NCI-H82 treated with DMSO at 0.1 percent for 48 hours (cell line): ENCODE measurements around the gene CBARP.
A peak's percentile ranks its signal among the peaks of the same experiment; 100 is the strongest.

Experiments
- DNase-seq: peaks from one replicate; lab custom pipeline; 2025; ENCODE audit not compliant: unreplicated experiment; lab: John Stamatoyannopoulos, UW

Gene CBARP

DNA sequence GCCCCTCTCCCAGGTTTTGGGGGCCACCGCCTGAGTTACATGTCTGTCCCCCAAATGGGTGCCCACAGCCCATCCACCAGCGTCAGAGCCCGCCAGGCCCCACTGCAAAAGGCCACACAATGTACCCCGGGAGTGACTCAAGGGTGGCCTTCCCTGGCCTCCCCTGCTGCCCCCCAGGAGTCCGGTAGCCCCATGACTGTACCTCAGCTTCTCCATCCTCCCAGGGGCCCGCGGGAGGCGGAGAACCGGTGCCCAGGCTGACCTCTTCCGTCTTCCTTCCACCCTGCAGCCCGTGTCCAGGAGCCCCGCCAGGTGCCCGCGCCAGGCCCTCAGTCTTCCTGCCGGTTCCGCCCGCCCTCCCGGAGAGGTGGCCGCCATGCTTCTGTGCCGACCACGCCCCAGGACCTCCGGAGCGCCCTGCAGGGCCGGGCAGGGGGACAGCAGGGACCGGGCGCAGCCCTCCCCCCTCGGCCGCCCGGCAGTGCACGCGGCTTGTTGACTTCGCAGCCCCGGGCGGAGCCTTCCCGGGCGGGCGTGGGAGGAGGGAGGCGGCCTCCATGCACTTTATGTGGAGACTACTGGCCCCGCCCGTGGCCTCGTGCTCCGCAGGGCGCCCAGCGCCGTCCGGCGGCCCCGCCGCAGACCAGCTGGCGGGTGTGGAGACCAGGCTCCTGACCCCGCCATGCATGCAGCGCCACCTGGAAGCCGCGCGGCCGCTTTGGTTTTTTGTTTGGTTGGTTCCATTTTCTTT is 10.3 kb downstream of the CBARP start:
- no peak for DNase-seq

DNA sequence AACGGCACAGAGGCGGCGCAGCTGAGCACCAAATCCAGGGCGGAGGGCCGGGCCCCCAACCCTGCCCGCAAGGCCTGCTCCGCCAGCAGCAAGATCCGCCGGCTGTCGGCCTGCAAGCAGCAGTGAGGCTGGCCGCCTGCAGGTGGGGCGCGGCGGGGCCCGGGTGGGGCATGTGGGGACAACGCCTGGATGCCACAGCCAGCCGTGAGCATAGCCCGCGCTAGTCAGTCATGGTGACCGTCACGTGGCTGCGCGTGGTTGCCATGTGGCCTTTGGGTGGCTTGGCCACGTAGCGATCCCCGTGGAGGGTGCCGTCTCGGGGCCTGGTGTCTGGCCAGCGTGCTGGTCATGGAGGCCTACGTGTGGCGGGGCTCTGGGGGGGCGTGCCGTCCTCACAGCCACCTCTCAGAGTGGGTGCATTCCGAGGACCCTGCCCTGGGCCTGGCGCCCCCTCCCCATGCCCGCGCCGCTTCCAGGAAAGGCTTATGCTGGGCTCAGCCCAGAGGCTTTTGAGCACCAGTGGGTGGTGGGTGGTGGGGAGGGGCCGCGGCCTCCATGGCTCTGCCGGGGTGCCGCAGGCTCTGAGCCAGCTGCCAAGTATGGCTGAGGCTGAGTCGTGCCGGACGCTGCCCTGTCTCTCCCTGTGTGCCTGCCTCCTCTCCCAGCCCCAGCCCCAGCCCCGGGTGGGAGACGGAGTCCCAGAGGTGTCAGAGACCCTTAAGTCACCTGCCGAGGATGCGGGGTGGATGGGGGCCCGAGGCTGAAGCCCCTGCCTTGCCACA is 11.1 kb downstream of the CBARP start:
- no peak for DNase-seq

DNA sequence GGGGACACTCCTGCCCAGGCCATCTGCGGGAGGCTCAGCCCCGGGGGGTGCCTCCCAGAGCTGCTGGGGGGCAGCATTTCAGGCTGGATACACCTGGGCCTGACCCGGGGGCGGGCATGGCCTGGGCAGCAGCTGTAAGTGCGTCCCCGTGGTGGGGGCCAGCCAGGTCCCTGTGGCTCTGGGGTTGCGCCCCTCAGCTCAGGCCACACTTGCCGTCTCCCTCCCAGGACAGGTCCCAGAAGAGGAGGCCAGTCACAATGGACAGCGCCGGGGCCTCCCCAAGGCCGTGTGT is 11.6 kb downstream of the CBARP start:
- no peak for DNase-seq

GRCh38 chr19:1225440-1226226 is 12.2 kb downstream of the CBARP start:
- DNase-seq, result no peak

DNA sequence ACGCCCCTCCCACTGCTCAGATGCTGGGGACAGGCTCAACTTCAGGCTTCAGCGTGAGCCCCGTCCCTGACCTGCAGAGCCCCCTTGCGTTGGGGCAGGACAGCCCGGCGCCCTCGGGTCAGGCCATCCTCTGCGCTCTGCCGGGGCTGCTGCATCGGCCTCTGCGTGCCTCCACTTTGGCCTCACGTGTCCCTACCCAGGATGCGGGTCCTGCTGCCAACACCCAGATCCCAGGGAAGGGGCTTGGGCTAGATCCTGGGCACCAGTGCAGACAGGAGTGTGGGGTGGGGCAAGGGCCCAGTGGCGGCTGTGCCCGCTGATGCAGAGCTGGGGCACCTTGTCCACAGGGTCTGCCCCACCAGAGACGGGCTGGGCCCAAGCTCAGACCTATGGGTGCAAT is 13.0 kb downstream of the CBARP start:
- no peak for DNase-seq

DNA sequence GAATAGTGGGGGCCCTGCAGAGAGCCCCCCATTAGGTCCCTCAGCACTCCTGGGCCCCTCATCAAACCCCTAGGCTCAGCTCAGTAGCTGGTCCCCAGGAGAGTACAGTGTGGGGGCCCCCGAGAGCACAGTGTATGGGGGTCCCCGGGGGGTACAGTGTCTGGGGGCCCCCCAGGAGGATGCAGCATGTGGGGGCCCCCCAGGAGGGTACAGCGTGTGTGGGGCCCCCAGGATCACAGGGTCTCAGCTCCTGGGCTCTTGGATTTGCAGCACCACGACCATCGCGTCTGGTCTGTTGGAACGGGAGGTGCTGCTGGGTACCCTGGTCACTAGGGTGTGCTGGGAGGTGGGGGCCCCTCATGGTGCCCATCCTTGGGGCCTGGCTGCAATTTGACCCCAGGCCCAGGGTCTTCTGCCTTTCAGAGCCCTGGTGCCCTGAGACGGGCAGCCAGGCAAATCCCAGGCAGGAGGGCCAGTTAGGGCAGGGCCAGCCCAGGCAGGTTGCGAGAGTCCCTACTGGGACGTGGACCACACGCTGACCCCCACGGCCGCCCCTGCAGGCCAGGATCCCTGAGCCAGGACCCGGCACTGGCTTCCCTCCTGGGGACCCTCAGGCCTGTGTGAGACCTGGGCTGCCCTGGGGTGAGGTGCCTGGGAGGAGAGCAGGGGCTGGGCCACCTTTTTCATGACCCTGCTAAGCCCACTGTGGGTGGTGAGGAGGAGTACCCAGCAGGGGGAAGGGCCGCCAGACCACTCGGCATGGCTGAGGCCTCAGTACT is 13.6 kb downstream of the CBARP start:
- no peak for DNase-seq

GRCh38 chr19:1223018-1223855 is 14.6 kb downstream of the CBARP start:
- DNase-seq, result no peak

- DNase-seq, result no peak
These were observed 15.4 kb downstream of the CBARP start for GRCh38 chr19:1222394-1222793.

- DNase-seq, result no peak
These were observed 15.9 kb downstream of the CBARP start for GRCh38 chr19:1221904-1222255.

- DNase-seq, result no peak
These were observed 16.6 kb downstream of the CBARP start for GRCh38 chr19:1220976-1221903.

DNA sequence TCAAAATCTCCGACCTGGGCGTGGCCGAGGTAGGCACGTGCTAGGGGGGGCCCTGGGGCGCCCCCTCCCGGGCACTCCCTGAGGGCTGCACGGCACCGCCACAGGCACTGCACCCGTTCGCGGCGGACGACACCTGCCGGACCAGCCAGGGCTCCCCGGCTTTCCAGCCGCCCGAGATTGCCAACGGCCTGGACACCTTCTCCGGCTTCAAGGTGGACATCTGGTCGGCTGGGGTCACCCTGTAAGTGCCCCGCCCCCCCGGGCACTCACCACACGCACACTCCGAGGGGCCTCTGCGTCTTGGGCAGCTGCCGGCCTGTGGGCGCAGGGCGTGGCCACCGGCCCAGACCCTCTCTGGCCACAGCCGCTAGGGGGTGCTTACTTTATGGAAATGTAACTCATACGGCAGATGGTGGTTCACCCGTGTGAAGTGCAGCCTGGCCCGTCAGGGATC is 17.3 kb downstream of the CBARP start:
- peak; percentile 9 for DNase-seq

- DNase-seq, result no peak
These were observed 17.9 kb downstream of the CBARP start for GRCh38 chr19:1219786-1220476.

DNA sequence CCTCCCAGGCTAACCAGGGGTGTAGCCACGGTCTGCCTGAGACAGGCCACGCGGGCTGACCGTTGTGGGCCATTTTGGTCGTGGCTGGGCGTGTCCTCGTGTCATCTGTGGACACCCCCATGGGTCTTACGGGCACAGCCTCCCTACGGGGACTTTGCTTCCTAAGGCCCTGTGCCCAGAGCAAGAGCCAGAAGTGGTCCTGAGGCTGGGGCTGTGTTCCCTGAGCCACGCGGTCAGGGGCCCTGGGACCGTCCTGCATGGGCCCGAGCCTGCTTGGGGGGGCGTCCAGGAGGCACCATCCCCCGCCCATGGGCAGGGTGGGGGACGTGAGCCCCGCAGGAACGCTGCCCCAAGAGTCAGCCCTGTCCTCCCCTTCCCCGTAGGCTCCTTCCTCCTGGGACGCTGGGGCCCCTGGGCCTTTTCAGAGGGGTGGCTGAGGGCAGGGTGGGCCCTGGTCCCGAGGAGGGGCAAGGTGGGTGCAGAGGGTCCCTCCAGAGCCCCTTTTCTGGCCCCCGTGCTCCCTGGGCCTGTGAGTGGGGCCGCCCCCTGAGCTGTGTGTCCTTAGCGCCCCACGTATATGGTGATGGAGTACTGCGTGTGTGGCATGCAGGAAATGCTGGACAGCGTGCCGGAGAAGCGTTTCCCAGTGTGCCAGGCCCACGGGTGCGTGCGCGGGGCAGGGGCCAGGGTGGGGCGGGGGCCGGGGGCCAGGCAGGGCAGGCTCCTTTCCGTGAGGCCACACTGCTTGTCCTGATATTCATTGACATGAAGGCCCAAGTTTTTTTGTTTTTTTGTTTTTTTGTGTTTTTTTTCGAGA is 18.8 kb downstream of the CBARP start:
- no peak for DNase-seq

GRCh38 chr19:1217366-1217765 is 20.4 kb downstream of the CBARP start:
- no peak for DNase-seq

GRCh38 chr19:1216756-1217155 is 21.0 kb downstream of the CBARP start:
- DNase-seq, result no peak

GRCh38 chr19:1214862-1215731 is 22.7 kb downstream of the CBARP start:
- no peak for DNase-seq
